Measurements from ENCODE around the gene ZNF618.

ZNF618 gene

DNA sequence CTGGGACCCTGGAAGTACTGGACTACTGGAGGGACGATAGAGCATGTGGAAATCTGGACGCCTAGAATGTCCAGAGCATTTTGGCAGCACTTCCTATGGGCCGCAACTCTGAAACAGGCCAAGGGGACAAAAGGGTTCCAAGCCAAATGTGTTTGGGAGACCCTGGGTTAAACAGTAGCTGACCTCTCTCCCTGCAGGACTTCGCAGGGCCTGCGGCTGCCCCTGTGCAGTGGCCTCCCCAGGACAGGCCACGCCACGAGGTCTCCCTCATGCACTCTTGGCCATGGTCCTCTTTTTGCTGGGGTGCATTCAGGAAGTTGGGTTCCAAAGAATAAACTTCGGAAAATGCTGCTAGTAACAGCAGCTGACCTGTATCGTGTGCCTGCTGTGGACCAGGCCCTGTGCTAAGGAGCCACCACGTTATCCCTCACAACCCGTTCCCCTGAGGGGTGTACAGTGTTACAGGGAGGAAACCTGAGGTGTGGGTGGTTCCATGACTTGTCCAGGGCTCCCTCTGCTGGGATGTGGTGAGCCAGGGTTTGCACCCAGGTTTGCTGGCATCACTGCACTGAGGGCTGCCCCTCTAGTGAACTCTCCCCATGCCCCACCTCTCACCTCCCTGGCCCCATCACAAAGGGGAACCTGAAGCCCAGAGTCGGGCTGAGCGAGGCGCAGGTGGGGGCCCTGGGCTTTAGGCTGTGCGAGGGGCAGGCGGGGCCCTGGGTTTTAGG, 122.6 kb downstream of the ZNF618 start:
- H3K4me3 ChIP-seq (ENCODE audit: low read depth, low read length), result no peak overlapping the region

DNA sequence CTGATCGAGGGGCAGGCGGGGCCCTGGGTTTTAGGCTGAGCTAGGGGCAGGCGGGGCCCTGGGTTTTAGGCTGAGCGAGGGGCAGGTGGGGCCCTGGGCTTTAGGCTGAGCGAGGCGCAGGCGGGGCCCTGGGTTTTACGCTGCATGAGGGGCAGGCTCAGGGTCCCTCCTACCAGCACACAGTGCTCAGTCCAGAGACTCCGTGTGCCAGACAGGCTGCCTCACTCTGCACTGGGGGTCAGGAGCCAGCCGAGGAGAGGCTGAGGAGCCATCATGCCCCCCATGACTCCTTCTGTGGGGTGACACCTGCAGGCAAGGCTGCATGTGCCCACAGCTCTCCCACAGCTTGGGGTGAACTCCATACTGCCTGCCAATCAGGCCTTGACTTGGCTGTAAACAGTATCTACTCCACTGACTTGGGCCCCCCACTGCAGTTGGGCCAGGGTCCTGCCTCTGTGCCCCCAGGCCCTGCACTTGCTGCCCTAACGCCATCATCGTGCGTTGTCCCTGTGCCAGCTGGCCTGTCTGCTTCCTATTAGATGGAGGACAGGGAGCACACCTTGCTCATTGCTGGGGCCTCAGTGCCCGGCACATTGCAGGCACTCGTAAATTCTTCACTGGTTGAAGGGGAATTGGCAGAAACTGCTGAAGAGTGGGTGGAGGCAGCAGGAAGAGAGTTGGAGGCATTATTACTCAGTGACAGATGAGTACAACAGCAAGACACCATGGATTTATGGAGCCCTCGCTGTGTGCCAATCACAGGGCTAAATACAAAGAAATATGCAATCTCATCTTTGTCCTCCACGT, 123.3 kb downstream of the ZNF618 start:
- H3K4me3 ChIP-seq (ENCODE audit: low read depth, low read length), result no peak overlapping the region

GRCh38 chr9:114000063-114000454, 124.0 kb downstream of the ZNF618 start:
- H3K4me3 ChIP-seq (ENCODE audit: low read depth, low read length), result no peak overlapping the region

DNA sequence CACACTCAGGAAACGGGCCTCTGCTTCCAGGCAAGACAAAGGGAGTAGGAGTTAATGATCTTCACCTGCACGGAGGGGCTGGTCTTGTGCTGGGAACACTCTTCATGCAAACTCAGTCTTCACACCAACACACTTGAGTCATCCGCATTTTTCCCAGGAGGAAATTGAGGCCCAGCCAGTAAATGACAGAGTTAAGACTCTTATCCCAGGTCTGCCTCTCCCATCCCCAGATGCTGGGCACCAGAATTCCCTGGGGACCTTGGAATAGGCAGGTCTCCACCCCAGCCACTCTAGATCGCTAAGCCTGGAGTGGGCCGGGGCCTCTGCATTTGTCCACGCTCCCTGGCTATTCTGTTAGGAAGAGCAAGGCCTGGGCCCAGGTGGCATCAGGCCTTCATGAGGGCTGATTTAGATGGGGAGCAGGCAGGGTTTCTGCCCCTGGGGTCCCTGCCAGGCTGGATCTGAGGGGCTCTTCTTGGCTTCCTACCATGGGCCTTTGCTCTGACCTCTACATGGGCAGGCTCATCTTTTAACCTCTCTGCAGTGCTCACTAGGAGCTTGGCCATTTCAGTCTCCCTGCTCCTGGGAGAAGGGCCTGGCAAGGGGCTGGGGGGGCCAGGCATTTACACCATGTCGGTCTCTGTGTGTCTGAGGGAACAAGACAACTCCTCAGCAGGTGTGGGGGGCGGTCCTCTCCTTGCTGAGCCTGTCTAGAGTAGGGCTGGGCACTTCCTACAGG, 124.7 kb downstream of the ZNF618 start:
- H3K4me3 ChIP-seq (ENCODE audit: low read depth, low read length), result no peak overlapping the region

DNA sequence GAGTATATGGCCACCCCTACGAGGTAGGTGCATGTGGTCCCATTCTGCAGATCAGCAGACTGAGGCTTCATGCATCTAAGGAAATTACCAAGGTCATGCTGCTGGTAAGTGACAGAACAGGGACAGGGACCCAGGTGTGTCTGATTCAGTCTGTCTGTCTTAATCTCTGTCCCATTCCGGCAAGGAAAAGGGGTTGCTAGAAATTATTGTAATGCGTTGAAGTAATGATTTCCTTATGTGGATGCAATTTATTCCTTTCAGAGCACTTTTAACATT, 125.2 kb downstream of the ZNF618 start:
- no peak overlapping the region for H3K4me3 ChIP-seq (ENCODE audit: low read depth, low read length)

DNA sequence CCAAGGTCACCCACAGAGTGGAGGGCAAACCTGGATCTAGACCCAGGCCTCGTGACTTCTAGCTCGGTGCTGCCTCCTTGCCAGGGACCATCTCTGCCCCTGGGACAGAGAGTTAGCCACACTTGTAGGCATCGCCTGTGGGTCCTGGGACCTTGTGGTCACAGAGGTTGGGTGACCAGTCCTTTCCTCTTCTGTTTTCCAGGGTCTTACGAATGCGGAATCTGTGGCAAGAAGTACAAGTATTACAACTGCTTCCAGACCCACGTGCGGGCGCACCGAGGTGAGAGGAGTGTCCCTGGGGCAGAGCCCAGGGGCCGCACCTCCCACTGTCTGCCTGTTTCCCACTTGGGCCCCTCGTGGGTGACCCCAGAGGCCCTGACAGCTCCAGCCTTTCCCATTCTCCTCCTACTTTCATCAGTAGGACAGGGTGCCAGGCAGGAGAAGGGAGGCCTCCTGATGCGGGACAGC, 125.7 kb downstream of the ZNF618 start:
- H3K4me3 ChIP-seq (ENCODE audit: low read depth, low read length), result no peak overlapping the region

- no peak overlapping the region for H3K4me3 ChIP-seq (ENCODE audit: low read depth, low read length)
Observed at GRCh38 chr9:114002271-114002985, 126.3 kb downstream of the ZNF618 start.

- H3K4me3 ChIP-seq (ENCODE audit: low read depth, low read length), result no peak overlapping the region
Observed at GRCh38 chr9:114002986-114003350, 126.9 kb downstream of the ZNF618 start.

- H3K4me3 ChIP-seq (ENCODE audit: low read depth, low read length), result no peak overlapping the region
Observed at GRCh38 chr9:114003351-114003750, 127.2 kb downstream of the ZNF618 start.

- H3K4me3 ChIP-seq (ENCODE audit: low read depth, low read length), result no peak overlapping the region
Observed at GRCh38 chr9:114003758-114004157, 127.6 kb downstream of the ZNF618 start.

DNA sequence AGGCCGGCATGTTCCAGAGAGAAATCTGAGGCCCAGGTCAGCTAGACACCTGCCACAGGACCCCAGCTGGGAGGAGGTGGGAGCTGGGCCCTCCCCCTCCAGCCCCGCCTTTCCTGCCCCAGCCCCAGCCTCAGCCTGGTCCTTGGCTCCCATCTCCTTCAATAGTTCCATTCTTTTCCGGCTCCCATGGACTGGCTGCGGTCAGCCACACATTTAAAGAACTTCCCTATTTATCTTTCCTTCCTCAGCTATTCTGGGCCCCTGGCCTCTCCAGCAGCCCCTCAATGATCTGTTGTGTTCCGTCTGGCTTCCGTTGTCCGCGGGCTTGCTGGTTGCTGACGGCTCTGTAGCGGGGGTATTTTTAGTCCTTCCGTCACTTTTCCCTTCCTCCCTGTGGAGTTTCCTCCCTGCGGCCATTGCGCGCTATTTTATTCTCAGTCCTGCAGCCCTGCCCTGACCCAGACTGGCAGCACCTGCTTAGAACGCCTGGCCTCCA, 128.2 kb downstream of the ZNF618 start:
- H3K4me3 ChIP-seq (ENCODE audit: low read depth, low read length), result no peak overlapping the region

GRCh38 chr9:114005371-114006154, 129.5 kb downstream of the ZNF618 start:
- H3K4me3 ChIP-seq (ENCODE audit: low read depth, low read length), result no peak overlapping the region

DNA sequence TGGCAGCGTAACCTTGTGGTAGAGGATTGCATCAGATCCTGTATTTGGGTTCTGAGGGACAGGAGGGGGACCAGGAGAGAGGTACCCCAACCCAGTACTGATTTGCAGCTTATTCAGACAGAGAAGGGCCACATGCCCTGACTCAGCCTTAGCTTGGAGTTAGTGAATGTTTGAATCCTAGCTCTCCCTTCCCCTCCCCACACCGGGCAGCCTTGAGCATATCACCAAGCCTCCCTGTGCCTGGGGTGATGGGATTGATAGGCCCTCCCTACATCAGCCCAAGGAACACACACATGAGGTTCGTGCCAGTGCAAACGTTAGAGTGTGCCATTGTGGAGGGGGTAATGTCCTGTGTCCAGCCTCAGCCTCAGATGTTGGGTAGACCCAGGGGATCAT, 130.0 kb downstream of the ZNF618 start:
- H3K4me3 ChIP-seq (ENCODE audit: low read depth, low read length), result no peak overlapping the region

- H3K4me3 ChIP-seq (ENCODE audit: low read depth, low read length), result no peak overlapping the region
Observed at GRCh38 chr9:114006931-114007691, 131.0 kb downstream of the ZNF618 start.

GRCh38 chr9:114007991-114008666, 132.0 kb downstream of the ZNF618 start:
- H3K4me3 ChIP-seq (ENCODE audit: low read depth, low read length), result no peak overlapping the region

- no peak overlapping the region for H3K4me3 ChIP-seq (ENCODE audit: low read depth, low read length)
Observed at GRCh38 chr9:114008667-114009410, 132.7 kb downstream of the ZNF618 start.

DNA sequence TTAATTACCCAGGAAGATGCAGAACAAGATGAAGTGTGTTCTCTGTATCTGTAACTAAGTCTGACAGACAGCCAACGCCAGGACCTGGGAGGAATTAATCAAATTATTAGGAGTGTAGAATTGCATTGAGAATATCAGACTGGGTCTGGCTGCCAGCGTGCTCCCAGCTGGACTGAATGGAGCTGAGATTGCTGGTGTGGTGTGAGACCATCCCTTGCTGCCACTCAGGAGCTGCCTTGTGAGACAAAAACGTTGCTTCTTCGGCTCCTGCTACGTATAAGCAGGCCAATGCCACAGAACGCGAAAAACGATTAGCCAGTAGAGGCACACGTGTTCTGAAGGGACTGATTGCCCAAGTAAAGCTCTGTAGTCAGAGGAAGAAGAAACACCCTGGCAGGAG, 135.2 kb downstream of the ZNF618 start:
- H3K4me3 ChIP-seq (ENCODE audit: low read depth, low read length), result no peak overlapping the region

DNA sequence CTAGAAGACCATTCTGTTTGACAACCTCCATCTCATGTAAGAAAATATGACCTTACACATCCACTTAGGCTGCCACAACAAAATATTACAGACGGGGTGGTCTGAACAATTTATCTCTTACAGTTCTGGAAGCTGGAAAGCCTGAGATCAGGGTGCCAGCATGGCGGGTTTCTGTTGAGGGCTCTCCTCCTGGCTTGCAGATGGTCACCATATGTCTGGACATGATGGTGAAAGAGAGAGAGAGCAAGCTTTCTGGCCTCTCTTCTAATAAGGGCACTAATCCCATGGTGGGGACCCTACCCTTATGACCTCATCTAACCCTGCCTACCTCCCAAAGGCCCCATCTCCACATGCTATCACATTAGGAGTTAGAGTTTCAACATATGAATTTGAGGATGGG, 136.0 kb downstream of the ZNF618 start:
- no peak overlapping the region for H3K4me3 ChIP-seq (ENCODE audit: low read depth, low read length)

All from iPS-11a (cell line).